ENCODE data around the gene DGKD. TPM values are rescaled to one million over a fixed set of nuclear protein-coding genes. Genes with fewer than 3 reads are reported as not detected.

The DGKD gene
- total RNA-seq, 6 experiments from 2014 or later, result 8.1 to 12.2 (median 10.3) TPM

DNA sequence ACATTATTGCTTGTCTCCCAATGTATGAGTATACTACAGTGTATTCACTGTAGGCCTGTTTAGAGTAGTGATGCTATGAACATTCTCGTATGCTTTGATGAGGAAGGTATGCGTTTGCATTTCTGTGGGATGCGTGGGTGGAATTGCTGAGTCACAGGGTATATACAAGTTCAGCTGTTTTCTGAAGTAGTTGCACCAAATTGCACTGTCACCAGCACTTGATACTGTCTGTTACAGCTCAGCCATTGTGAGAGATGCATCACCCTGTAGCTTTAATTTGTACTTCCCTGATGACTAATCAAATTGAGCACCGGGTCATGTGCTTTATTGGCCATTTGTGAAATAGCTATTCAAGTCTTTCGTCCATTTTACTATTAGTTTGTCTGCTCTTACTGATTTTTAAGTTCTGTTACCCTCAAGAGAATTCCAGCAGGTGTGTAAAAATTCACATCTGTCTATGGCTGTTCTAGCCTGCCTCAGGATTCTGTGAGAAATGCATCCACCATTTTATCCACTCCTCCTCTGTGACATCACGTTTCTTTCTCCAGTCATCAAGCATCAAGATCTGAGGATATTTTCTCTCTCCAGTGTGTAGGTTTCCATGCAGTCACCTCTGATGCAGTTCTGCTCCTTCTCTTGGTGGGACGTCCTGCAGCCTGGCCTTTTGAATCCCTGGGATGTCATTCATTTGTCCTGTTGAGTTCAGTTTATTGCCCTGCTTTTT lies 72.5 kb downstream of the DGKD start:
- Mint-ChIP-seq H3K4me1 (ENCODE audit: low read depth) (peaks cover 49% of the 10 kb centered on the region), H3K9me3 (peaks cover 36% of the 10 kb centered on the region), H3K27ac (peak overlapping the region; percentile 87), H3K27me3 (ENCODE audit: insufficient read depth) (no peaks in the 10 kb centered on the region), H3K36me3 (ENCODE audit: low read depth) (peaks cover 38% of the 10 kb centered on the region), H3K4me3 (peak overlapping the region; percentile 51; the same call in 1 of the 2 replicates)
- DNase-seq, result peak; percentile 93
- TF ChIP-seq, protein P1, sequence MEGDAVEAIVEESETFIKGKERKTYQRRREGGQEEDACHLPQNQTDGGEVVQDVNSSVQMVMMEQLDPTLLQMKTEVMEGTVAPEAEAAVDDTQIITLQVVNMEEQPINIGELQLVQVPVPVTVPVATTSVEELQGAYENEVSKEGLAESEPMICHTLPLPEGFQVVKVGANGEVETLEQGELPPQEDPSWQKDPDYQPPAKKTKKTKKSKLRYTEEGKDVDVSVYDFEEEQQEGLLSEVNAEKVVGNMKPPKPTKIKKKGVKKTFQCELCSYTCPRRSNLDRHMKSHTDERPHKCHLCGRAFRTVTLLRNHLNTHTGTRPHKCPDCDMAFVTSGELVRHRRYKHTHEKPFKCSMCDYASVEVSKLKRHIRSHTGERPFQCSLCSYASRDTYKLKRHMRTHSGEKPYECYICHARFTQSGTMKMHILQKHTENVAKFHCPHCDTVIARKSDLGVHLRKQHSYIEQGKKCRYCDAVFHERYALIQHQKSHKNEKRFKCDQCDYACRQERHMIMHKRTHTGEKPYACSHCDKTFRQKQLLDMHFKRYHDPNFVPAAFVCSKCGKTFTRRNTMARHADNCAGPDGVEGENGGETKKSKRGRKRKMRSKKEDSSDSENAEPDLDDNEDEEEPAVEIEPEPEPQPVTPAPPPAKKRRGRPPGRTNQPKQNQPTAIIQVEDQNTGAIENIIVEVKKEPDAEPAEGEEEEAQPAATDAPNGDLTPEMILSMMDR (IDR thresholded peaks at IDR 0.05), result no peak

DNA sequence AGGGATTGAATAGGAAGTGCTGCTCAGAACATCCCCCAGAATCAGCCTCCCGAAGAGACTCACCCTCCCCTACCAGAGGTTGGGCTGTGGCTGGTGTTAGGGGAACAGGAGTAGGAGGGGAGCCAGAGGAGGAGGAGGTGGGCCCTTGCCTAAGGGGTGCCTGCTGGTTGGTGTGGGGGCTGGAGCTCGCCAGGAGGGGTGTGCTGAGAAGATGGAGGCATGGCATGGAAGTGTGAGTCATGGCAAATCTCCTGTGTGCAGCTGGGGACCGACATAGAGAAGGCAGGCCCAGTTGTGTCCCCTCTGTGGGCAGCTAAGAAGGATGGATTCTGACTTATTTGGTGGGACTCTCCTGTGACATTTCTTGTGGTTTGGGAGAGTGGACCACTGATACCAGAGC lies 73.7 kb downstream of the DGKD start:
- TF ChIP-seq, protein P1 (IDR thresholded peaks at IDR 0.05), result no peak
- no peaks in the 10 kb centered on the region for H3K27me3 Mint-ChIP-seq (ENCODE audit: insufficient read depth)
- peaks cover 53% of the 10 kb centered on the region for H3K4me1 Mint-ChIP-seq (ENCODE audit: low read depth)
- H3K27ac Mint-ChIP-seq, result no peak overlapping the region
- peaks cover 37% of the 10 kb centered on the region for H3K36me3 Mint-ChIP-seq (ENCODE audit: low read depth)
- no peak overlapping the region for H3K4me3 Mint-ChIP-seq
- no peak for DNase-seq
- H3K9me3 Mint-ChIP-seq, result peaks cover 36% of the 10 kb centered on the region

DNA sequence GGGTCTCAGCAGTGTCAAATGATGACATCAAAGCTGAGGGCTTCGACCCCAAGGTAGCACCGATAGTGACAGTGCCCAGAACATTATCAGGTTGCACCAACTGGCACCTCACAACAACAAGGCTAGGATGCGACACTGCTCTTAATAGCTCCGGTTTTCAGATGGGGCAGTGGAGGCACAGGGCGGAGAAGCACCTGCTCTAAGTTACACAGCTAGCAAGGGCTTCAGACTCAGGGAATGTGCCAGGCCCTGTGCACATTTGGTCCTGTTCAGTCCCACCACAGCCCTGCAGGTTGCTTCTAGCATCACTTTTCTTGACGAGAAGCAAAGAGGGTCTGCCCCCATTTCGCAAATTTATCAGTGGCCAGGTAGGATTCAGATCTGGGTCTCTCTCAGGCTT lies 74.1 kb downstream of the DGKD start:
- H3K36me3 Mint-ChIP-seq (ENCODE audit: low read depth), result peaks cover 33% of the 10 kb centered on the region
- no peak overlapping the region for H3K4me3 Mint-ChIP-seq
- peaks cover 57% of the 10 kb centered on the region for H3K4me1 Mint-ChIP-seq (ENCODE audit: low read depth)
- no peak for DNase-seq
- peaks cover 32% of the 10 kb centered on the region for H3K9me3 Mint-ChIP-seq
- no peak overlapping the region for H3K27ac Mint-ChIP-seq
- TF ChIP-seq, protein P1 (IDR thresholded peaks at IDR 0.05), result no peak
- H3K27me3 Mint-ChIP-seq (ENCODE audit: insufficient read depth), result no peaks in the 10 kb centered on the region

DNA sequence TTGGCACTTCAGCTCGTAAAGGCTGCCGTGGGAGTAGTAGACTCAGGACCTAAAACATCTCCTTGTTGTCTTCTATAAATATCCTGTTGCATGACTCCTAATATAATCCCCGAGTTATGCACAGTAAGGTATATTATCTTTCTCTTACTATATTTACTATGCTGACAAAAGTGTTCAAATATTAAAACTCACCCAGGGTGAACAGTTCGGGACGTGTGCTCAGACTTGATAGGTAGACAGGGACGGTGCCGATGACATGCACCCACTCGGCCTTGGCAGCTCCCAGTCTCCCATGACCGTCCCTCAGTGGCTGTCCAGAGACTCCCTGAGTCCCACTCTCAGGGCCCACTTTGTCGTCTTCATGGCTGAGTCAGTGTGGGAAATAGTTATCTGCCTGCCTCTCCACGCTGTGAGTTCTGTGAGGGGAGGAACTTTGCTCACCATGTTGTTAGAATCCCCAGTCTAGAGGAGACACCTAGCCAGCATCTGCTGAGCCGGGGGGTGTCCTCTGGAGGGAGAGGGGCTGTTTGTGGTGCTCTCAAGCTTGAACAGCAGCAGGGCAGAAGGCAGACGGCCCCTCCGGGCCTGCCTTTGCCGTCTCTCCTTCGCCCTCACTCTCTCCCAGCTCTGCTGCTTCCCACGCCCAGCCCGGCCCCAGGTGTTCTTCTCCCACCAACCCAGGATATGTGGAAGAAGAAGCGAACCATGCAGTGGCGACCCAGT lies 75.0 kb downstream of the DGKD start:
- H3K36me3 Mint-ChIP-seq (ENCODE audit: low read depth), result peaks cover 26% of the 10 kb centered on the region
- H3K27me3 Mint-ChIP-seq (ENCODE audit: insufficient read depth), result no peaks in the 10 kb centered on the region
- H3K27ac Mint-ChIP-seq, result peak overlapping the region; percentile 68
- TF ChIP-seq, protein P1 (IDR thresholded peaks at IDR 0.05), result no peak
- peak overlapping the region; percentile 8 for H3K4me3 Mint-ChIP-seq
- H3K4me1 Mint-ChIP-seq (ENCODE audit: low read depth), result peaks cover 59% of the 10 kb centered on the region
- no peak for DNase-seq
- H3K9me3 Mint-ChIP-seq, result peaks cover 29% of the 10 kb centered on the region

DNA sequence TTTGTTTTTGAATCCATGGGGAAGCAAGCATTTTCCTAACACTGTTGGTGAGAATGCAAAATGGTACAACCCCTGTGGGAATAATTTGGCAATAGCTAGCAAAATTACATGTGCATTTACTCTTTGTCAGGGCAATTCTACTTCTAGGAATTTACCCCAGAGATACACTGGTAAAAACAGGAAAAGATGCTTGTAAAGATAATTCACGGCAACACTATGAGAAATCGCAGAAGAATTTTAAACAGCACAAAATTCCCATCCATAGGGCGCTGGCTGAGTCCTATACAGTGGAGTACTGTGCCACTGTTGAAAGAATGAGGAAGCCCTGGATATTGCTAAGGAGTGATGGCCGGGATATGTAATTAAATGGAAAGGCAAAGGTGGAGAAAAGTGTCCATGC lies 75.8 kb downstream of the DGKD start:
- peak overlapping the region; percentile 68 for H3K27ac Mint-ChIP-seq
- H3K27me3 Mint-ChIP-seq (ENCODE audit: insufficient read depth), result no peaks in the 10 kb centered on the region
- TF ChIP-seq, protein P1 (IDR thresholded peaks at IDR 0.05), result no peak

More for the DNA sequence above, 75.8 kb downstream of the DGKD start:
- peaks cover 28% of the 10 kb centered on the region for H3K9me3 Mint-ChIP-seq
- peaks cover 24% of the 10 kb centered on the region for H3K36me3 Mint-ChIP-seq (ENCODE audit: low read depth)
- peak overlapping the region; percentile 41 for H3K4me3 Mint-ChIP-seq
- H3K4me1 Mint-ChIP-seq (ENCODE audit: low read depth), result peaks cover 59% of the 10 kb centered on the region
- peak; percentile 83 for DNase-seq
